IMR-90 (cell line): ENCODE measurements around the gene DMAP1. TPM values are rescaled to one million over a fixed set of nuclear protein-coding genes. Genes with fewer than 3 reads are reported as not detected.

Source experiments
- ATAC-seq: fragments of 200-7000 bp; cut with Tn5 transposase; 2 replicates; pipeline ENCODE4 v1.9.1; 2020; ENCODE audit warnings: low read depth, mild to moderate bottlenecking, moderate library complexity
- BruUV-seq: library from RNA; stranded (reverse); fragments of 400-500 nt; replicated peaks from 2 replicates; lab custom pipeline; 2021; lab: Mats Ljungman, UMichigan
- CTCF ChIA-PET: fragments of 300-600 bp; formaldehyde crosslinking; extraction: SDS; loops from one replicate; lab custom pipeline; 2021; ENCODE audit warnings: antibody characterized with exemption; lab: Yijun Ruan, JAX
- POLR2A ChIA-PET: fragments of 300-600 bp; sonication (Branson Sonifier 250); formaldehyde crosslinking; loops from one replicate; lab custom pipeline; 2022; ENCODE audit warnings: antibody characterized with exemption; ENCODE audit not compliant: unreplicated experiment; lab: Charles Lee
- DNase-seq: peaks from one replicate; pipeline ENCODE4 v3.0.0; 2013
- H2AFZ ChIP-seq: replicated peaks from 2 replicates; pipeline ENCODE3; 2013; ENCODE audit warnings: low read length, mild to moderate bottlenecking; ENCODE audit not compliant: poor library complexity
- H2AK5ac ChIP-seq: 2 replicates; pipeline ENCODE4 v1.6.1; 2013; ENCODE audit warnings: low read depth, low read length, inconsistent platforms
- H2AK9ac ChIP-seq: replicated peaks from 2 replicates; pipeline ENCODE3; 2013; ENCODE audit warnings: mild to moderate bottlenecking, low read depth, low read length, moderate library complexity; ENCODE audit not compliant: poor library complexity
- H2BK120ac ChIP-seq: 2 replicates; pipeline ENCODE4 v1.6.1; 2013; ENCODE audit warnings: low read depth, low read length, inconsistent platforms
- H2BK15ac ChIP-seq: 3 replicates; pipeline ENCODE4 v1.6.1; 2013; ENCODE audit warnings: low read depth, low read length, inconsistent platforms
- H2BK20ac ChIP-seq: 2 replicates; pipeline ENCODE4 v1.6.1; 2013; ENCODE audit warnings: low read depth, mild to moderate bottlenecking, inconsistent platforms, low read length, moderate library complexity
- H2BK5ac ChIP-seq: 2 replicates; pipeline ENCODE4 v1.6.1; 2013; ENCODE audit warnings: mild to moderate bottlenecking, low read depth, low read length, inconsistent platforms; ENCODE audit not compliant: poor library complexity, severe bottlenecking
- H3K14ac ChIP-seq: replicated peaks from 2 replicates; pipeline ENCODE4 v1.6.1; 2013; ENCODE audit warnings: low read depth, low read length, inconsistent platforms
- H3K18ac ChIP-seq: 2 replicates; pipeline ENCODE4 v1.6.1; 2013; ENCODE audit warnings: low read depth, low read length, control low read depth
- H3K23ac ChIP-seq: 2 replicates; pipeline ENCODE4 v1.6.1; 2013; ENCODE audit warnings: low read depth, low read length, inconsistent platforms
- H3K27ac ChIP-seq: 2 replicates; pipeline ENCODE4 v1.5.1; 2013; ENCODE audit warnings: mild to moderate bottlenecking, control low read depth, low read length; ENCODE audit not compliant: insufficient read depth
- H3K27me3 ChIP-seq: 2 replicates; pipeline ENCODE4 v1.6.1; 2013; ENCODE audit warnings: low read length; ENCODE audit not compliant: control insufficient read depth, insufficient read depth
- H3K36me3 ChIP-seq: 2 replicates; pipeline ENCODE4 v1.6.1; 2013; ENCODE audit warnings: low read length, mixed read lengths; ENCODE audit not compliant: control insufficient read depth, insufficient read depth
- H3K4ac ChIP-seq: 2 replicates; pipeline ENCODE4 v1.6.1; 2013; ENCODE audit warnings: low read depth, low read length, inconsistent platforms
- H3K4me1 ChIP-seq: 2 replicates; pipeline ENCODE4 v1.6.1; 2013; ENCODE audit warnings: low read length, mixed read lengths; ENCODE audit not compliant: control insufficient read depth, insufficient read depth
- H3K4me2 ChIP-seq: 2 replicates; pipeline ENCODE4 v1.6.1; 2013; ENCODE audit warnings: low read depth, mild to moderate bottlenecking, control low read depth, low read length, moderate library complexity
- H3K4me3 ChIP-seq: 2 replicates; pipeline ENCODE4 v1.5.1; 2013; ENCODE audit warnings: low read depth, mild to moderate bottlenecking, control low read depth, low read length, moderate library complexity; ENCODE audit not compliant: insufficient read depth
- H3K56ac ChIP-seq: 2 replicates; pipeline ENCODE4 v1.6.1; 2013; ENCODE audit warnings: low read length, inconsistent platforms; ENCODE audit not compliant: insufficient read depth; ENCODE audit errors: extremely low read depth
- H3K79me1 ChIP-seq, 2 experiments: 2 replicates each; pipeline ENCODE4 v1.6.1; 2013; ENCODE audit warnings: low read length in 2 of 2, inconsistent platforms in 1 of 2, low read depth in 1 of 2
- H3K9ac ChIP-seq: 2 replicates; pipeline ENCODE4 v1.6.1; 2013; ENCODE audit warnings: low read depth, low read length, control low read depth
- H3K9me1 ChIP-seq: 2 replicates; pipeline ENCODE4 v1.6.1; 2013; ENCODE audit warnings: low read length, inconsistent platforms; ENCODE audit not compliant: insufficient read depth
- H3K9me3 ChIP-seq: 2 replicates; pipeline ENCODE4 v1.6.1; 2013; ENCODE audit warnings: low read length; ENCODE audit not compliant: control insufficient read depth, insufficient read depth
- H4K20me1 ChIP-seq: 2 replicates; pipeline ENCODE4 v1.6.1; 2013; ENCODE audit warnings: low read length, inconsistent platforms; ENCODE audit not compliant: insufficient read depth
- H4K5ac ChIP-seq: 2 replicates; pipeline ENCODE4 v1.6.1; 2013; ENCODE audit warnings: mild to moderate bottlenecking, low read depth, low read length, control low read depth
- H4K8ac ChIP-seq, 2 experiments: 2 replicates each; pipeline ENCODE4 v1.6.1; 2013; ENCODE audit warnings: low read depth in 2 of 2, low read length in 2 of 2, control low read depth in 1 of 2, inconsistent platforms in 1 of 2
- H4K91ac ChIP-seq: 2 replicates; pipeline ENCODE4 v1.6.1; 2013; ENCODE audit warnings: low read depth, low read length, inconsistent platforms; ENCODE audit not compliant: insufficient read depth
- BHLHE40 ChIP-seq: fragments of 150-350 bp; IDR thresholded peaks from 2 replicates; pipeline ENCODE4 v1.6.1; 2016; ENCODE audit warnings: mild to moderate bottlenecking, low read depth, low read length
- CEBPB ChIP-seq: IDR thresholded peaks from 2 replicates; pipeline ENCODE4 v1.6.1; 2012; ENCODE audit warnings: low read depth, low read length, improper control_type of control experiment
- CHD1 ChIP-seq: IDR thresholded peaks from 2 replicates; pipeline ENCODE4 v1.6.1; 2012; ENCODE audit warnings: low read depth, low read length, improper control_type of control experiment
- CTCF ChIP-seq: conservative IDR thresholded peaks from 2 replicates; pipeline ENCODE4 v1.5.1; 2012; ENCODE audit warnings: mild to moderate bottlenecking, low read depth, low read length, improper control_type of control experiment
- FOS ChIP-seq: fragments of 150-350 bp; IDR thresholded peaks from 2 replicates; pipeline ENCODE4 v1.6.1; 2016; ENCODE audit warnings: low read depth, low read length
- MAFK ChIP-seq: IDR thresholded peaks from 2 replicates; pipeline ENCODE4 v1.6.1; 2012; ENCODE audit warnings: low read depth, low read length, improper control_type of control experiment
- MAZ ChIP-seq: IDR thresholded peaks from 2 replicates; pipeline ENCODE4 v1.6.1; 2012; ENCODE audit warnings: low read depth, mild to moderate bottlenecking, low read length, improper control_type of control experiment, moderate library complexity, borderline replicate concordance
- MXI1 ChIP-seq: IDR thresholded peaks from 2 replicates; pipeline ENCODE4 v1.6.1; 2012; ENCODE audit warnings: low read depth, mild to moderate bottlenecking, low read length, moderate library complexity, borderline replicate concordance
- NFE2L2 ChIP-seq: fragments of 150-350 bp; IDR thresholded peaks from 2 replicates; pipeline ENCODE4 v1.6.1; 2016; ENCODE audit warnings: low read depth, mild to moderate bottlenecking, low read length
- POLR2A ChIP-seq: IDR thresholded peaks from 2 replicates; pipeline ENCODE4 v1.6.1; 2012; ENCODE audit warnings: mild to moderate bottlenecking, low read depth, low read length
- RAD21 ChIP-seq: IDR thresholded peaks from 2 replicates; pipeline ENCODE4 v1.6.1; 2012; ENCODE audit warnings: low read length, improper control_type of control experiment
- RCOR1 ChIP-seq: IDR thresholded peaks from 2 replicates; pipeline ENCODE4 v1.6.1; 2012; ENCODE audit warnings: mild to moderate bottlenecking, low read length, improper control_type of control experiment; ENCODE audit not compliant: insufficient replicate concordance
- RFX5 ChIP-seq: IDR thresholded peaks from 2 replicates; pipeline ENCODE4 v1.8.0; 2012; ENCODE audit warnings: low read depth, mild to moderate bottlenecking, low read length, moderate library complexity
- SMC3 ChIP-seq: fragments of 150-350 bp; IDR thresholded peaks from 2 replicates; pipeline ENCODE4 v1.6.1; 2016; ENCODE audit warnings: low read depth, mild to moderate bottlenecking, antibody characterized with exemption, low read length, moderate library complexity
- USF2 ChIP-seq: fragments of 150-350 bp; IDR thresholded peaks from 2 replicates; pipeline ENCODE4 v1.6.1; 2017; ENCODE audit warnings: mild to moderate bottlenecking, antibody characterized with exemption, low read length, low read depth
- WGBS, 2 experiments: methylation state at CpG; one replicate each; pipeline versions ENCODE4 v1.1.5 to v1.1.7; 2013; ENCODE audit warnings: missing lambda C conversion rate in 2 of 2; ENCODE audit not compliant: insufficient read length in 1 of 2; ENCODE audit errors: extremely low coverage in 2 of 2; 5-methylcytosine and 5-hydroxymethylcytosine counted together
- dilution Hi-C: fragments of 300-500 bp; cut with HindIII; formaldehyde crosslinking; loops from one replicate; pipeline ENCODE4 v1.14.3; 2018; ENCODE audit warnings: low sequenced_read_pairs; ENCODE audit not compliant: unreplicated experiment
- in situ Hi-C: fragments of 300-500 bp; cut with MboI; formaldehyde crosslinking; loops from 3 replicates; pipeline ENCODE4 v1.14.3; 2019; ENCODE audit warnings: low sequenced_read_pairs, inconsistent platforms, mixed read lengths
- intact Hi-C: fragments of 100-400 bp; cut with micrococcal nuclease; formaldehyde crosslinking; loops from 2 replicates; pipeline ENCODE4 v1.10.0; 2022
- polyA plus RNA-seq, 3 experiments: library from polyadenylated mRNA; depleted of rRNA; stranded (reverse); fragments of >200 nt; gene quantifications; 2 replicates each; pipeline ENCODE4 v1.2.3, GENCODE V29; 2012; ENCODE audit warnings: low replicate concordance in 1 of 3
- total RNA-seq: library from RNA; depleted of rRNA; stranded (reverse); fragments of >200 nt; gene quantifications from 2 replicates; pipeline ENCODE4 v1.2.3, GENCODE V29; 2012
- TF ChIP-seq, protein P1 (sequence below): fragments of 150-350 bp; IDR thresholded peaks from 2 replicates; pipeline ENCODE4 v1.6.1; 2016; ENCODE audit warnings: low read depth, mild to moderate bottlenecking, low read length, moderate library complexity, borderline replicate concordance

DMAP1 gene
- total and polyA plus RNA-seq, 2 of the 4 experiments (the other 2 are of a cell fraction), result 22.2 to 34.3 TPM

DNA sequence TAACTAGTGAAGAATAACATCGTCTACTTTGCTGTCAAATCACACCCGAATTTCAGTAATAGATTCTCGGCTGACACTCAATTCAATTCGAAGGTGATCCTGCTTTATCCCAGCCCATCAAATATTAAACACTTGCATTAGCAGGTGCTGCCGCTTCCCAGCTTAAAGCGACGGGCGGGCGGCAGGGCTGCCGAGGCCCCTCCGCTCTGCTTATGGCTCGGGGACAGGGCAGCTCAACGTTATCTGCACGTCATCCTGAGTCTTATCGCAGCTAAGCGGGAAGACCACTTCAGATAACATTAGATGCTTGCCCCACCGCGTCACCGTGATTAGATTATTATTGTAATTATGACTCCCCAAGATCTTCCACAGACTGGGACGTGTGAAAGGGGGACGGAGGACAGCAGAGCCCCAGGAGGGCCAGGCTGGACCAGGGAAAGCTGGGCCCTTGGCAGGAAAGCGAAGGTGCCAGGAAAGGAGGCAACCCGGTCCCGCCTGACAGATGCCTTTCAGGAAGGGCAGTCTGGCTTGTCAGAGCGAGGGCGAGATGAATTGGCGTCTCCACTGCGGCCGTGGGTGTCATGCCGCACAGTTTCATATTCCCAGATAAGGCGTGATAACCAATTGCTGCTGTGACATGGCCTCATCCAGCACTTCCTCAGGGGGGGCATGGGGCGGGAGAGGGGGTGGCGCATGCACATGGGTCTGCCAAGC, 37.0 kb downstream of the DMAP1 start:
- Histone ChIP-seq H2AK9ac (no peak overlapping the region), H3K4ac (no peak overlapping the region), H2BK5ac (no peak overlapping the region), H3K18ac (no peak overlapping the region), H3K56ac (no peak overlapping the region), H3K9me1 (no peaks in the 10 kb centered on the region; the same call in 1 of the 2 replicates), H2BK120ac (no peak overlapping the region), H3K27ac (no peak overlapping the region), H2BK15ac (no peak overlapping the region), H3K9me3 (no peaks in the 10 kb centered on the region), H3K36me3 (peaks cover 4% of the 10 kb centered on the region; the same call in 1 of the 2 replicates), H2AFZ (no peak overlapping the region), H4K8ac (no peak overlapping the region), H3K4me2 (no peak overlapping the region), H3K79me1 (no peaks in the 10 kb centered on the region; a peak in 1 of 4 replicates), H4K91ac (no peak overlapping the region), H3K4me3 (no peak overlapping the region), H4K20me1 (no peaks in the 10 kb centered on the region; the same call in none of the 2 replicates), H3K4me1 (no peaks in the 10 kb centered on the region), H4K5ac (no peak overlapping the region), H2BK20ac (no peak overlapping the region), H3K27me3 (no peaks in the 10 kb centered on the region), H3K9ac (no peak overlapping the region), H3K23ac (no peak overlapping the region), H3K14ac (no peak overlapping the region), H2AK5ac (no peak overlapping the region)
- CTCF ChIA-PET, result no interaction called here
- BruUV-seq, result no TSS peak
- dilution Hi-C loops (no loop called here), in situ Hi-C loops (no loop called here), intact Hi-C loops (no loop called here)
- 78% methylated on average over 17 of the region's 33 CpGs; no CpG with 5 or more reads in 1 of the 2 experiments for WGBS, 2 experiments
- POLR2A ChIA-PET, result no interaction called here
- DNase-seq, result no peak
- no peak for TF ChIP-seq FOS
- TF ChIP-seq, protein P1, sequence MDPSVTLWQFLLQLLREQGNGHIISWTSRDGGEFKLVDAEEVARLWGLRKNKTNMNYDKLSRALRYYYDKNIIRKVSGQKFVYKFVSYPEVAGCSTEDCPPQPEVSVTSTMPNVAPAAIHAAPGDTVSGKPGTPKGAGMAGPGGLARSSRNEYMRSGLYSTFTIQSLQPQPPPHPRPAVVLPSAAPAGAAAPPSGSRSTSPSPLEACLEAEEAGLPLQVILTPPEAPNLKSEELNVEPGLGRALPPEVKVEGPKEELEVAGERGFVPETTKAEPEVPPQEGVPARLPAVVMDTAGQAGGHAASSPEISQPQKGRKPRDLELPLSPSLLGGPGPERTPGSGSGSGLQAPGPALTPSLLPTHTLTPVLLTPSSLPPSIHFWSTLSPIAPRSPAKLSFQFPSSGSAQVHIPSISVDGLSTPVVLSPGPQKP, result no peak
- no peak for TF ChIP-seq MXI1
- TF ChIP-seq NFE2L2, result no peak
- no peak for TF ChIP-seq RCOR1
- no peak for TF ChIP-seq POLR2A
- no peak for TF ChIP-seq CTCF
- TF ChIP-seq CEBPB, result no peak
- TF ChIP-seq USF2, result no peak
- TF ChIP-seq SMC3, result no peak
- no peak for TF ChIP-seq RFX5
- no peak for TF ChIP-seq CHD1
- TF ChIP-seq RAD21, result no peak
- no peak for TF ChIP-seq MAZ
- TF ChIP-seq BHLHE40, result no peak
- no peak for TF ChIP-seq MAFK
- no peak for ATAC-seq
